Measurements from ENCODE around the gene MOB3B. TPM values are rescaled to one million over a fixed set of nuclear protein-coding genes. Genes with fewer than 3 reads are reported as not detected.

The MOB3B gene
- total and polyA plus RNA-seq, 10 of the 15 experiments (the other 5 are each of a cell fraction or from before 2014, with no cell fraction given) = 0.44 to 2.7 (median 0.91) TPM

- TF ChIP-seq RELB (IDR thresholded peaks at IDR 0.05; ENCODE audit: low read depth) = no peak
Observed at GRCh38 chr9:27475057-27475595, 54.5 kb downstream of the MOB3B start (continued).

GRCh38 chr9:27474305-27474704 lies 55.3 kb downstream of the MOB3B start:
- FAIRE-seq (no peak), ATAC-seq (no peak), DNase-seq (ENCODE audit: low read depth, low spot score) (no peak)
- 94% methylated on average over 1 of the region's 1 CpG for WGBS (ENCODE audit: insufficient coverage, insufficient replicate concordance, low lambda C conversion rate, missing lambda C conversion rate)
- Histone ChIP-seq H3K4me1 (ENCODE audit: control insufficient read depth, insufficient read depth, low read length) (no peaks in the 10 kb centered on the region), H3K79me2 (ENCODE audit: control insufficient read depth, insufficient read depth, low read length) (no peaks in the 10 kb centered on the region), H3K9me3 (replicated peaks; ENCODE audit: control insufficient read depth, insufficient read depth, low read length) (peaks cover 2% of the 10 kb centered on the region; the same call in 1 of the 3 replicates), H2AFZ (ENCODE audit: control insufficient read depth, low read depth, low read length) (no peak overlapping the region), H4K20me1 (ENCODE audit: control insufficient read depth, insufficient read depth) (no peaks in the 10 kb centered on the region), H3K27me3 (replicated peaks in 1 of 2; ENCODE audit: control insufficient read depth in 2 of 2, insufficient read depth in 2 of 2, low read length in 1 of 2) (no peaks in the 10 kb centered on the region), H3K4me2 (ENCODE audit: control insufficient read depth, insufficient read depth) (no peak overlapping the region), H3K36me3 (ENCODE audit: control insufficient read depth in 2 of 2, insufficient read depth in 2 of 2, low read length in 1 of 2) (no peaks in the 10 kb centered on the region; a peak in 1 of 4 replicates), H3K9ac (ENCODE audit: control insufficient read depth, insufficient read depth, low read length) (no peak overlapping the region), H3K27ac (ENCODE audit: control insufficient read depth, insufficient read depth) (no peak overlapping the region), H3K4me3 (no peak overlapping the region)
- ChIA-PET SMC1A (ENCODE audit: uncharacterized antibody, unreplicated experiment) (interaction anchor here (1.1 to 2.4 kb wide), 3 partner anchors 11 to 53 kb away, joined by 3 to 8 read pairs (median 6); no protein-coding TSS in a partner anchor), CTCF (interaction anchor here (0.5 to 3.7 kb wide), 4 partner anchors 11 to 443 kb away, joined by 3 to 20 read pairs (median 4); no protein-coding TSS in a partner anchor), POLR2A (interaction anchor here (1.5 kb wide), 1 partner anchor 11 kb away, joined by 4 read pairs; no protein-coding TSS in a partner anchor), RAD21 (ENCODE audit: unreplicated experiment) (no interaction called here)
- no TSS peak for BruUV-seq (replicated peaks)
- intact Hi-C loops (cut with micrococcal nuclease; ENCODE audit: unreplicated experiment) (no loop called here), in situ Hi-C loops (cut with MboI) (no loop called here)
- no peak for TF ChIP-seq STAT1 (conservative IDR thresholded peaks at IDR 0.05)
- no peak for TF ChIP-seq PAX8 (IDR thresholded peaks at IDR 0.05)
- no peak for TF ChIP-seq ZZZ3 (IDR thresholded peaks at IDR 0.05; ENCODE audit: control insufficient read depth, insufficient read length, low read depth)
- no peak for TF ChIP-seq BCLAF1 (IDR thresholded peaks at IDR 0.05)
- TF ChIP-seq CHD1 (IDR thresholded peaks at IDR 0.05; ENCODE audit: low read depth, low read length) = no peak
- no peak for TF ChIP-seq KDM1A (IDR thresholded peaks at IDR 0.05; ENCODE audit: borderline replicate concordance)
- no peak for TF ChIP-seq TAF1 (IDR thresholded peaks at IDR 0.05; ENCODE audit: borderline replicate concordance, low read depth, low read length)
- no peak for TF ChIP-seq WRNIP1 (IDR thresholded peaks at IDR 0.05; ENCODE audit: borderline replicate concordance, low read depth, low read length)
- TF ChIP-seq SMARCA5 (IDR thresholded peaks at IDR 0.05) = no peak
- TF ChIP-seq SRF (IDR thresholded peaks at IDR 0.05; ENCODE audit: low read depth in 2 of 2, low read length in 2 of 2) = no peak
- no peak for TF ChIP-seq CREB1 (IDR thresholded peaks at IDR 0.05; ENCODE audit: low read depth)
- TF ChIP-seq ZNF207 (IDR thresholded peaks at IDR 0.05; ENCODE audit: borderline replicate concordance) = no peak
- TF ChIP-seq SREBF1 (IDR thresholded peaks at IDR 0.05; ENCODE audit: low read length) = no peak
- TF ChIP-seq SP1 (IDR thresholded peaks at IDR 0.05; ENCODE audit: low read depth, low read length) = no peak
- TF ChIP-seq ZBTB33 (IDR thresholded peaks at IDR 0.05) = no peak

Measured in GM12878 (cell line).